SK-N-SH treated with all-trans-retinoic acid at 6 μM for 48 hours (cell line): ENCODE data around the gene CCNE1.

Source experiments
- ATAC-seq: fragments of 200-7000 bp; cut with Tn5 transposase; 3 replicates; pipeline ENCODE4 v1.9.1; 2020; ENCODE audit warnings: mild to moderate bottlenecking, moderate library complexity
- ARNTL ChIP-seq: fragments of 450-650 bp; formaldehyde crosslinking; IDR thresholded peaks from 2 replicates; pipeline ENCODE4 v1.5.0; 2020; ENCODE audit warnings: low read depth, mild to moderate bottlenecking, moderate library complexity, borderline replicate concordance
- BACH2 ChIP-seq: fragments of 250-450 bp; sonication (Bioruptor Pico); IDR thresholded peaks from 2 replicates; pipeline ENCODE4 v1.9.0; 2021; ENCODE audit warnings: mild to moderate bottlenecking, borderline replicate concordance
- CSDC2 ChIP-seq: fragments of 250-450 bp; sonication (Bioruptor Pico); IDR thresholded peaks from 2 replicates; pipeline ENCODE4 v1.5.0; 2020; ENCODE audit warnings: mild to moderate bottlenecking, moderate library complexity
- ESRRG ChIP-seq: fragments of 250-450 bp; sonication (Bioruptor Pico); IDR thresholded peaks from 2 replicates; pipeline ENCODE4 v1.6.1; 2021; ENCODE audit warnings: mild to moderate bottlenecking
- GLIS3 ChIP-seq: fragments of 250-450 bp; sonication (Bioruptor Pico); IDR thresholded peaks from 2 replicates; pipeline ENCODE4 v1.5.0; 2020; ENCODE audit warnings: mild to moderate bottlenecking, moderate library complexity
- ISL1 ChIP-seq: fragments of 250-450 bp; sonication (Bioruptor Pico); IDR thresholded peaks from 2 replicates; pipeline ENCODE4 v2.1.2; 2022; ENCODE audit warnings: mild to moderate bottlenecking, moderate library complexity
- OSR1 ChIP-seq: fragments of 250-450 bp; sonication (Bioruptor Pico); IDR thresholded peaks from 2 replicates; pipeline ENCODE4 v1.8.0; 2022; ENCODE audit warnings: moderate library complexity, mild to moderate bottlenecking, inconsistent platforms
- PPARA ChIP-seq: fragments of 250-450 bp; sonication (Bioruptor Pico); IDR thresholded peaks from 2 replicates; pipeline ENCODE4 v1.5.0; 2020; ENCODE audit warnings: mild to moderate bottlenecking, borderline replicate concordance
- RARB ChIP-seq: fragments of 250-450 bp; sonication (Bioruptor Pico); IDR thresholded peaks from 2 replicates; pipeline ENCODE4 v1.8.0; 2021; ENCODE audit warnings: mild to moderate bottlenecking, moderate library complexity
- SNAI2 ChIP-seq: fragments of 250-450 bp; sonication (Bioruptor Pico); IDR thresholded peaks from 2 replicates; pipeline ENCODE4 v1.5.0; 2020; ENCODE audit warnings: mild to moderate bottlenecking, moderate library complexity
- TCF4 ChIP-seq: fragments of 250-450 bp; sonication (Bioruptor Pico); IDR thresholded peaks from 2 replicates; pipeline ENCODE4 v1.8.0; 2021; ENCODE audit warnings: mild to moderate bottlenecking, moderate library complexity, borderline replicate concordance
- TOX ChIP-seq: fragments of 250-450 bp; sonication (Bioruptor Pico); IDR thresholded peaks from 2 replicates; pipeline ENCODE4 v1.8.0; 2021; ENCODE audit warnings: mild to moderate bottlenecking, moderate library complexity, borderline replicate concordance
- ZC3H10 ChIP-seq: fragments of 250-450 bp; sonication (Bioruptor Pico); IDR thresholded peaks from 2 replicates; pipeline ENCODE4 v1.5.1; 2021; ENCODE audit warnings: mild to moderate bottlenecking, moderate library complexity
- ZFP3 ChIP-seq: fragments of 250-450 bp; sonication (Bioruptor Pico); IDR thresholded peaks from 2 replicates; pipeline ENCODE4 v1.5.0; 2020; ENCODE audit warnings: mild to moderate bottlenecking, moderate library complexity
- ZFP30 ChIP-seq: fragments of 450-650 bp; formaldehyde crosslinking; IDR thresholded peaks from 2 replicates; pipeline ENCODE4 v1.5.0; 2022; ENCODE audit warnings: mild to moderate bottlenecking, moderate library complexity
- ZNF565 ChIP-seq: fragments of 450-650 bp; formaldehyde crosslinking; conservative IDR thresholded peaks from 2 replicates; pipeline ENCODE4 v1.5.0; 2020; ENCODE audit warnings: low read depth, mild to moderate bottlenecking, moderate library complexity
- ZNF70 ChIP-seq: fragments of 450-650 bp; formaldehyde crosslinking; IDR thresholded peaks from 2 replicates; pipeline ENCODE4 v1.5.0; 2020; ENCODE audit warnings: mild to moderate bottlenecking, moderate library complexity
- ZNF8 ChIP-seq: fragments of 450-650 bp; formaldehyde crosslinking; IDR thresholded peaks from 2 replicates; pipeline ENCODE4 v1.5.0; 2020; ENCODE audit warnings: mild to moderate bottlenecking, moderate library complexity
- TF ChIP-seq, protein P1 (sequence below): fragments of 250-450 bp; sonication (Bioruptor Pico); IDR thresholded peaks from 2 replicates; pipeline ENCODE4 v1.8.0; 2021; ENCODE audit warnings: low read depth, mild to moderate bottlenecking, moderate library complexity, borderline replicate concordance
- TF ChIP-seq, protein P2 (sequence below): fragments of 250-450 bp; sonication (Bioruptor Pico); IDR thresholded peaks from 2 replicates; pipeline ENCODE4 v1.5.0; 2020; ENCODE audit warnings: mild to moderate bottlenecking, moderate library complexity
- TF ChIP-seq, protein P3 (sequence below): fragments of 250-450 bp; sonication (Bioruptor Pico); IDR thresholded peaks from 2 replicates; pipeline ENCODE4 v1.8.0; 2020; ENCODE audit warnings: mild to moderate bottlenecking, moderate library complexity, borderline replicate concordance
- TF ChIP-seq, protein P4 (sequence below): fragments of 250-450 bp; sonication (Bioruptor Pico); IDR thresholded peaks from 2 replicates; pipeline ENCODE4 v1.5.1; 2021; ENCODE audit warnings: mild to moderate bottlenecking, moderate library complexity
- TF ChIP-seq, protein P5 (sequence below): fragments of 250-450 bp; sonication (Bioruptor Pico); IDR thresholded peaks from 2 replicates; pipeline ENCODE4 v1.5.1; 2020; ENCODE audit warnings: low read depth, mild to moderate bottlenecking, moderate library complexity

CCNE1 gene

DNA sequence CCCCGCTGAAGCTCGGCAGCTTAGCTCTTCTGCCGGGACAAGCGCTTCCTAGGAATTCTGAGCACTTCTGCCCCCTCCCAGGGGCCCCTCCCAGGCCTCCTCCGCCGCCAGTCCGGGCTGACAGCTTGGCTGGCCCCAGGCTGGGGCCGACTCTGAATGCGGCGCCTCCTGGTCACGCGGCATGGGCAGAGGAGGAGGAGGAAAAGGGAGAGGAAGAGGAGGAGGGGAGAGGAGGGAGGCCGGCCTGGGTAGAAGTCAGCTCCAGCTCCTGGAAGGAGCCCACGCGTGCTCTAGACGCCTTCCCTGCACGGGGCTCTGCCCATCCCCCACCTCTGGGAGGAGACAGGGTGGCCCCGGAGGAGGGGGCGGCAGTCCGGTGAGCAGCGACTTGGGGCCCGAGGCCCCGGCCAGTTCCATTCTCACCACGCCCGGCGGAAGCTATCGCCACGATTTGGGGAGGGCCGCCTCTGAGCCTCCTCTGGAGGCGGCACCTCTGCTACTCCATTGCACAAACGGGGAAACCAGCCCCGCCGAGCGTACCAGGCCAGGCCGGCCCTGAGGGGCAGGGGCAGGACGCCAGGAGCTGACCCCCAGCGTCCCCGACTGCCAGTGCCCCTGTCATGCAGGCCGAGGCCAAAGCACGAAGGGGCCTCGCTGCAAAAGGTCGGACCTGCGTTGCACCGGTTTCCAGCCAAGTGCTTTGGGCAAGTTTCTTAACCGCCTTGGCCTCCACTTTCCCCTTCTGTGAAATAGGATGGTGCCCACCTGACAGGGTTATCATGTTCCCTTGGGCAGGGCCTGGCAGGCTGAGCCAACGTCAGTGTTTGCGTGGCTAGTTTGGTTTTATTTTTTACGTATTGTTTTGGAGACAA is 31.6 kb downstream of the CCNE1 start:
- TF ChIP-seq CSDC2 (CRISPR knock-in tag) (no peak), GLIS3 (CRISPR knock-in tag) (no peak), ARNTL (no peak), ZC3H10 (CRISPR knock-in tag) (no peak), ZFP30 (CRISPR knock-in tag) (no peak), TOX (CRISPR knock-in tag) (no peak), ZNF70 (CRISPR knock-in tag) (no peak), PPARA (CRISPR knock-in tag) (no peak), ISL1 (no peak), OSR1 (CRISPR knock-in tag) (no peak), ZNF8 (no peak), ZNF565 (CRISPR knock-in tag) (no peak), SNAI2 (CRISPR knock-in tag) (no peak), BACH2 (CRISPR knock-in tag) (no peak), RARB (CRISPR knock-in tag) (no peak)
- TF ChIP-seq, protein P1, sequence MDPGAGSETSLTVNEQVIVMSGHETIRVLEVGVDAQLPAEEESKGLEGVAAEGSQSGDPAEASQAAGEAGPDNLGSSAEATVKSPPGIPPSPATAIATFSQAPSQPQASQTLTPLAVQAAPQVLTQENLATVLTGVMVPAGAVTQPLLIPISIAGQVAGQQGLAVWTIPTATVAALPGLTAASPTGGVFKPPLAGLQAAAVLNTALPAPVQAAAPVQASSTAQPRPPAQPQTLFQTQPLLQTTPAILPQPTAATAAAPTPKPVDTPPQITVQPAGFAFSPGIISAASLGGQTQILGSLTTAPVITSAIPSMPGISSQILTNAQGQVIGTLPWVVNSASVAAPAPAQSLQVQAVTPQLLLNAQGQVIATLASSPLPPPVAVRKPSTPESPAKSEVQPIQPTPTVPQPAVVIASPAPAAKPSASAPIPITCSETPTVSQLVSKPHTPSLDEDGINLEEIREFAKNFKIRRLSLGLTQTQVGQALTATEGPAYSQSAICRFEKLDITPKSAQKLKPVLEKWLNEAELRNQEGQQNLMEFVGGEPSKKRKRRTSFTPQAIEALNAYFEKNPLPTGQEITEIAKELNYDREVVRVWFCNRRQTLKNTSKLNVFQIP (CRISPR knock-in tag), result no peak
- TF ChIP-seq, protein P2, sequence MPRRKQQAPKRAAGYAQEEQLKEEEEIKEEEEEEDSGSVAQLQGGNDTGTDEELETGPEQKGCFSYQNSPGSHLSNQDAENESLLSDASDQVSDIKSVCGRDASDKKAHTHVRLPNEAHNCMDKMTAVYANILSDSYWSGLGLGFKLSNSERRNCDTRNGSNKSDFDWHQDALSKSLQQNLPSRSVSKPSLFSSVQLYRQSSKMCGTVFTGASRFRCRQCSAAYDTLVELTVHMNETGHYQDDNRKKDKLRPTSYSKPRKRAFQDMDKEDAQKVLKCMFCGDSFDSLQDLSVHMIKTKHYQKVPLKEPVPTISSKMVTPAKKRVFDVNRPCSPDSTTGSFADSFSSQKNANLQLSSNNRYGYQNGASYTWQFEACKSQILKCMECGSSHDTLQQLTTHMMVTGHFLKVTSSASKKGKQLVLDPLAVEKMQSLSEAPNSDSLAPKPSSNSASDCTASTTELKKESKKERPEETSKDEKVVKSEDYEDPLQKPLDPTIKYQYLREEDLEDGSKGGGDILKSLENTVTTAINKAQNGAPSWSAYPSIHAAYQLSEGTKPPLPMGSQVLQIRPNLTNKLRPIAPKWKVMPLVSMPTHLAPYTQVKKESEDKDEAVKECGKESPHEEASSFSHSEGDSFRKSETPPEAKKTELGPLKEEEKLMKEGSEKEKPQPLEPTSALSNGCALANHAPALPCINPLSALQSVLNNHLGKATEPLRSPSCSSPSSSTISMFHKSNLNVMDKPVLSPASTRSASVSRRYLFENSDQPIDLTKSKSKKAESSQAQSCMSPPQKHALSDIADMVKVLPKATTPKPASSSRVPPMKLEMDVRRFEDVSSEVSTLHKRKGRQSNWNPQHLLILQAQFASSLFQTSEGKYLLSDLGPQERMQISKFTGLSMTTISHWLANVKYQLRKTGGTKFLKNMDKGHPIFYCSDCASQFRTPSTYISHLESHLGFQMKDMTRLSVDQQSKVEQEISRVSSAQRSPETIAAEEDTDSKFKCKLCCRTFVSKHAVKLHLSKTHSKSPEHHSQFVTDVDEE (CRISPR knock-in tag), result no peak
- TF ChIP-seq, protein P3, sequence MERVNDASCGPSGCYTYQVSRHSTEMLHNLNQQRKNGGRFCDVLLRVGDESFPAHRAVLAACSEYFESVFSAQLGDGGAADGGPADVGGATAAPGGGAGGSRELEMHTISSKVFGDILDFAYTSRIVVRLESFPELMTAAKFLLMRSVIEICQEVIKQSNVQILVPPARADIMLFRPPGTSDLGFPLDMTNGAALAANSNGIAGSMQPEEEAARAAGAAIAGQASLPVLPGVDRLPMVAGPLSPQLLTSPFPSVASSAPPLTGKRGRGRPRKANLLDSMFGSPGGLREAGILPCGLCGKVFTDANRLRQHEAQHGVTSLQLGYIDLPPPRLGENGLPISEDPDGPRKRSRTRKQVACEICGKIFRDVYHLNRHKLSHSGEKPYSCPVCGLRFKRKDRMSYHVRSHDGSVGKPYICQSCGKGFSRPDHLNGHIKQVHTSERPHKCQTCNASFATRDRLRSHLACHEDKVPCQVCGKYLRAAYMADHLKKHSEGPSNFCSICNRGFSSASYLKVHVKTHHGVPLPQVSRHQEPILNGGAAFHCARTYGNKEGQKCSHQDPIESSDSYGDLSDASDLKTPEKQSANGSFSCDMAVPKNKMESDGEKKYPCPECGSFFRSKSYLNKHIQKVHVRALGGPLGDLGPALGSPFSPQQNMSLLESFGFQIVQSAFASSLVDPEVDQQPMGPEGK (CRISPR knock-in tag), result no peak
- TF ChIP-seq, protein P4, sequence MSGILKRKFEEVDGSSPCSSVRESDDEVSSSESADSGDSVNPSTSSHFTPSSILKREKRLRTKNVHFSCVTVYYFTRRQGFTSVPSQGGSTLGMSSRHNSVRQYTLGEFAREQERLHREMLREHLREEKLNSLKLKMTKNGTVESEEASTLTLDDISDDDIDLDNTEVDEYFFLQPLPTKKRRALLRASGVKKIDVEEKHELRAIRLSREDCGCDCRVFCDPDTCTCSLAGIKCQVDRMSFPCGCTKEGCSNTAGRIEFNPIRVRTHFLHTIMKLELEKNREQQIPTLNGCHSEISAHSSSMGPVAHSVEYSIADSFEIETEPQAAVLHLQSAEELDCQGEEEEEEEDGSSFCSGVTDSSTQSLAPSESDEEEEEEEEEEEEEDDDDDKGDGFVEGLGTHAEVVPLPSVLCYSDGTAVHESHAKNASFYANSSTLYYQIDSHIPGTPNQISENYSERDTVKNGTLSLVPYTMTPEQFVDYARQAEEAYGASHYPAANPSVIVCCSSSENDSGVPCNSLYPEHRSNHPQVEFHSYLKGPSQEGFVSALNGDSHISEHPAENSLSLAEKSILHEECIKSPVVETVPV (CRISPR knock-in tag), result no peak
- ATAC-seq, result no peak

DNA sequence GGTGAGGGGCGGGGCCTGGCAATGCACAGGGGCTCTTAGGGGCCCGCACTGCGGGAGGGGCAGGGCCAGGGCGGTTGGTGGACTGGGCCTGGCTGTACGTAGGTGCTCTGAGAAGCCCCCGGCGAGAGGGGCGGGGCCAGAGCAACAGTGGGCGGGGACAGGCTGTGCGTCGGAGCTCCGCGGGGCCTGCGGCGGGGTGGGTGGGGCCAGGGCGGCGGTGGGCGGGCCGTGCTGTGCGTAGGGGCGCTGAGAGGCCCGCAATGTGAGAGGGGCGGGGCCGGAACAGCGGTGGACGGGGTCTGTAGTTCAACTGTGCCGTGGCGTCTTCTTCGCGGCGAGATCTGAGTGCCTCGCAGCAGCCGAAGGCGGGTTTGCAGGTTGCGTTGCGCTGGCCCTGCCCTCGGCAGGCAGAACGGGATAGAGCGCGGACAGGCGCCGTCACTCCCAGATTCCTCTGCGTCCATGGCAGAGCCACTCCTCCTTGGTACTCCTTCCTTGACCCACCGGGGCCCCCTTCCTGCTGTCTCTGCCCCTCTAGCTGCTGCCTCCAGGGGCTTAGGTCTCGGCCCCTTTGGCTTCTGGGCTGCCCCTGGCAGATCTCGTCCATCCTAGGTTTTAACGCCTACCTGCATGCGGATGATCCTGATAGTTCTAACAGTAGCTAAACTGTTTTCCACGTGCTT is 33.2 kb downstream of the CCNE1 start:
- TF ChIP-seq ZFP3 (CRISPR knock-in tag) (no peak), ZFP30 (CRISPR knock-in tag) (no peak), ARNTL (no peak), ZNF565 (CRISPR knock-in tag) (no peak), ESRRG (CRISPR knock-in tag) (no peak), ZNF70 (CRISPR knock-in tag) (no peak), TCF4 (CRISPR knock-in tag) (no peak), GLIS3 (CRISPR knock-in tag) (no peak), ZNF8 (no peak), CSDC2 (CRISPR knock-in tag) (no peak)
- TF ChIP-seq, protein P3 (CRISPR knock-in tag), result no peak
- TF ChIP-seq, protein P5, sequence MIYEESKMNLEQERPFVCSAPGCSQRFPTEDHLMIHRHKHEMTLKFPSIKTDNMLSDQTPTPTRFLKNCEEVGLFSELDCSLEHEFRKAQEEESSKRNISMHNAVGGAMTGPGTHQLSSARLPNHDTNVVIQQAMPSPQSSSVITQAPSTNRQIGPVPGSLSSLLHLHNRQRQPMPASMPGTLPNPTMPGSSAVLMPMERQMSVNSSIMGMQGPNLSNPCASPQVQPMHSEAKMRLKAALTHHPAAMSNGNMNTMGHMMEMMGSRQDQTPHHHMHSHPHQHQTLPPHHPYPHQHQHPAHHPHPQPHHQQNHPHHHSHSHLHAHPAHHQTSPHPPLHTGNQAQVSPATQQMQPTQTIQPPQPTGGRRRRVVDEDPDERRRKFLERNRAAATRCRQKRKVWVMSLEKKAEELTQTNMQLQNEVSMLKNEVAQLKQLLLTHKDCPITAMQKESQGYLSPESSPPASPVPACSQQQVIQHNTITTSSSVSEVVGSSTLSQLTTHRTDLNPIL (CRISPR knock-in tag), result no peak
- TF ChIP-seq, protein P4 (CRISPR knock-in tag), result no peak
- ATAC-seq, result peak; percentile 90
